Keratinocyte (primary cell): ENCODE results near the gene TBC1D8. TPM values are rescaled to one million over a fixed set of nuclear protein-coding genes. Genes with fewer than 3 reads are reported as not detected.

Source experiments
- DNase-seq: peaks from one replicate; pipeline ENCODE4 v3.0.0-alpha.2; 2011; ENCODE audit warnings: low read depth, missing footprints, low spot score
- FAIRE-seq: peaks from 2 replicates; lab custom pipeline; 2011; peaks lifted over from hg19 to GRCh38; lab: Jason Lieb, UNC
- H2AFZ ChIP-seq: 2 replicates; pipeline ENCODE4 v1.6.0; 2012; ENCODE audit warnings: low read length, control low read depth, inconsistent platforms; ENCODE audit not compliant: control insufficient read depth
- H3K27ac ChIP-seq: 2 replicates; pipeline ENCODE4 v1.5.1; 2011; ENCODE audit warnings: low read length; ENCODE audit not compliant: control insufficient read depth, insufficient read depth
- H3K27me3 ChIP-seq: 3 replicates; pipeline ENCODE4 v1.6.0; 2011; ENCODE audit warnings: low read length; ENCODE audit not compliant: control insufficient read depth, insufficient read depth; ENCODE audit errors: extremely low read depth
- H3K36me3 ChIP-seq, 2 experiments: 2 replicates in 1 of 2; 3 replicates in 1 of 2; pipeline ENCODE4 v1.5.1; 2011; ENCODE audit warnings: low read length in 2 of 2, mild to moderate bottlenecking in 1 of 2; ENCODE audit not compliant: control insufficient read depth in 2 of 2, insufficient read depth in 2 of 2; ENCODE audit errors: extremely low read depth in 1 of 2
- H3K4me1 ChIP-seq: 3 replicates; pipeline ENCODE4 v1.5.1; 2011; ENCODE audit warnings: low read length; ENCODE audit not compliant: control insufficient read depth, insufficient read depth; ENCODE audit errors: extremely low read depth
- H3K4me2 ChIP-seq: 3 replicates; pipeline ENCODE4 v1.6.0; 2011; ENCODE audit warnings: low read depth, low read length; ENCODE audit not compliant: control insufficient read depth, insufficient read depth; ENCODE audit errors: extremely low read depth
- H3K4me3 ChIP-seq, 3 experiments: fragments of 200-600 bp in 1 of 3; sonication (generic) in 1 of 3; 2 replicates in 2 of 3; 3 replicates in 1 of 3; pipeline ENCODE4 v1.5.1; 2011 to 2016; ENCODE audit warnings: low read length in 3 of 3, mild to moderate bottlenecking in 3 of 3, control low read depth in 2 of 3, inconsistent platforms in 1 of 3, low read depth in 1 of 3, mixed read lengths in 1 of 3, mixed run types in 1 of 3, moderate library complexity in 1 of 3; ENCODE audit not compliant: control insufficient read depth in 2 of 3, insufficient read depth in 2 of 3; ENCODE audit errors: extremely low read depth in 1 of 3
- H3K79me2 ChIP-seq: 2 replicates; pipeline ENCODE4 v1.6.0; 2012; ENCODE audit warnings: low read length; ENCODE audit not compliant: control insufficient read depth, insufficient read depth
- H3K9ac ChIP-seq: 3 replicates; pipeline ENCODE4 v1.6.0; 2011; ENCODE audit warnings: low read length; ENCODE audit not compliant: control insufficient read depth, insufficient read depth; ENCODE audit errors: extremely low read depth
- H3K9me1 ChIP-seq: 3 replicates; pipeline ENCODE4 v1.6.0; 2011; ENCODE audit warnings: low read length; ENCODE audit not compliant: control insufficient read depth, insufficient read depth; ENCODE audit errors: extremely low read depth
- H3K9me3 ChIP-seq: 2 replicates; pipeline ENCODE4 v1.5.1; 2012; ENCODE audit warnings: low read depth, low read length; ENCODE audit not compliant: control insufficient read depth
- H4K20me1 ChIP-seq: 3 replicates; pipeline ENCODE4 v1.6.0; 2011; ENCODE audit warnings: low read length; ENCODE audit not compliant: control insufficient read depth, insufficient read depth; ENCODE audit errors: extremely low read depth
- CTCF ChIP-seq, 3 experiments: IDR thresholded peaks in 1 of 3; conservative IDR thresholded peaks in 1 of 3; optimal IDR thresholded peaks in 1 of 3; 2 replicates in 2 of 3; 3 replicates in 1 of 3; pipeline versions ENCODE3 to v1.5.1; 2011; ENCODE audit warnings: low read length in 3 of 3, mild to moderate bottlenecking in 3 of 3, moderate library complexity in 2 of 3, control low read depth in 1 of 3, inconsistent platforms in 1 of 3; ENCODE audit not compliant: insufficient read depth in 2 of 3; ENCODE audit errors: extremely low read depth in 1 of 3
- EZH2 ChIP-seq: IDR thresholded peaks from one replicate; pipeline ENCODE4 v1.6.1; 2012; ENCODE audit warnings: inconsistent platforms, mild to moderate bottlenecking, low read length, moderate library complexity
- dilution Hi-C: fragments of 300-500 bp; cut with MboI; formaldehyde crosslinking; loops from one replicate; pipeline ENCODE4 v1.7.0; 2020; ENCODE audit warnings: low sequenced_read_pairs; ENCODE audit not compliant: extremely low pct_ligation_motif_present
- polyA plus RNA-seq, 5 experiments: library from polyadenylated mRNA; depleted of rRNA in 3 of 5; stranded (reverse) in 3 of 5; stranded (forward) in 1 of 5; unstranded in 1 of 5; fragments of >200 nt; gene quantifications; 1 replicate in 1 of 5; 2 replicates in 3 of 5; 3 replicates in 1 of 5; pipeline versions ENCODE4 v1.2.1 to v1.2.3, GENCODE V29; 2011 to 2012; ENCODE audit warnings: missing spikeins in 2 of 5, low read depth in 1 of 5, low replicate concordance in 1 of 5

The TBC1D8 gene
- polyA plus RNA-seq, 1 donor (not counting 4 experiments of a cell fraction or from before 2014, with no cell fraction given) = 13.8 TPM

GRCh38 chr2:100977511-100977910 is 173.7 kb downstream of the TBC1D8 start:
- Histone ChIP-seq H4K20me1 (no peaks in the 10 kb centered on the region), H3K27ac (no peak overlapping the region), H3K27me3 (no peaks in the 10 kb centered on the region), H3K4me3 (no peak overlapping the region), H3K9me3 (no peaks in the 10 kb centered on the region), H3K36me3 (peaks cover 6 to 52% of the 10 kb centered on the region in 2 experiments), H3K4me2 (no peak overlapping the region), H2AFZ (no peak overlapping the region), H3K9me1 (no peaks in the 10 kb centered on the region), H3K4me1 (no peaks in the 10 kb centered on the region), H3K79me2 (no peaks in the 10 kb centered on the region), H3K9ac (no peak overlapping the region)
- DNase-seq (no peak), FAIRE-seq (no peak)
- TF ChIP-seq EZH2 (no peak), CTCF (optimal IDR thresholded peaks at IDR 0.05 in 1 of 3, IDR thresholded peaks at IDR 0.05 in 1 of 3, conservative IDR thresholded peaks at IDR 0.05 in 1 of 3; ENCODE audit: extremely low read depth in 1 of 3, insufficient read depth in 2 of 3, low read length in 3 of 3) (no peak)
- dilution Hi-C loops = no loop called here

GRCh38 chr2:100976645-100977391 is 174.4 kb downstream of the TBC1D8 start:
- DNase-seq (no peak), FAIRE-seq (no peak)
- Histone ChIP-seq H3K36me3 (peaks cover 10 to 49% of the 10 kb centered on the region in 2 experiments), H3K4me3 (no peak overlapping the region), H4K20me1 (no peaks in the 10 kb centered on the region), H2AFZ (no peak overlapping the region), H3K9me1 (no peaks in the 10 kb centered on the region), H3K79me2 (no peaks in the 10 kb centered on the region), H3K9me3 (no peaks in the 10 kb centered on the region), H3K9ac (no peak overlapping the region), H3K27me3 (no peaks in the 10 kb centered on the region), H3K4me1 (no peaks in the 10 kb centered on the region), H3K27ac (no peak overlapping the region), H3K4me2 (no peak overlapping the region)
- dilution Hi-C loops = no loop called here
- TF ChIP-seq EZH2 = no peak
- TF ChIP-seq CTCF (optimal IDR thresholded peaks at IDR 0.05 in 1 of 3, IDR thresholded peaks at IDR 0.05 in 1 of 3, conservative IDR thresholded peaks at IDR 0.05 in 1 of 3; ENCODE audit: extremely low read depth in 1 of 3, insufficient read depth in 2 of 3, low read length in 3 of 3) = no peak
